Urinary bladder (tissue), 4 donors: ENCODE data around the gene MATN4. TPM values are rescaled to one million over a fixed set of nuclear protein-coding genes. Genes with fewer than 3 reads are reported as not detected.

Source experiments
- DNase-seq: peaks from one replicate; pipeline ENCODE4 v3.0.0-alpha.2; 2015; ENCODE audit errors: extremely low spot score
- H3K27ac ChIP-seq: one replicate; pipeline ENCODE4 v1.5.1; 2013; ENCODE audit warnings: low read depth, mild to moderate bottlenecking, moderate library complexity
- H3K36me3 ChIP-seq: one replicate; pipeline ENCODE4 v1.6.1; 2013; ENCODE audit warnings: mild to moderate bottlenecking, moderate library complexity; ENCODE audit not compliant: insufficient read depth
- H3K4me1 ChIP-seq: one replicate; pipeline ENCODE4 v1.6.1; 2013; ENCODE audit warnings: mild to moderate bottlenecking, moderate library complexity; ENCODE audit not compliant: insufficient read depth
- H3K4me3 ChIP-seq: one replicate; pipeline ENCODE4 v1.5.1; 2013; ENCODE audit warnings: low read depth, low read length
- WGBS: extraction: QIAGEN DNeasy Blood & Tissue Kit; methylation state at CpG from one replicate; pipeline ENCODE4 v1.1.7; 2013; 5-methylcytosine and 5-hydroxymethylcytosine counted together
- polyA plus RNA-seq: library from polyadenylated mRNA; stranded (reverse); fragments of 200-250 nt; gene quantifications from one replicate; pipeline ENCODE4 v1.2.3, GENCODE V29; 2013
- total RNA-seq: library from RNA; depleted of rRNA; stranded (reverse); fragments of >200 nt; gene quantifications from one replicate; pipeline ENCODE4 v1.2.3, GENCODE V29; 2014
- donor health status: healthy with polysubstance abuse.
- donor health status: healthy.

MATN4 gene
- total and polyA plus RNA-seq, 2 donors: 0.58 to 1.5 TPM

- DNase-seq: no peak
- H3K27ac ChIP-seq: no peak overlapping the region
- 90% methylated on average over 4 of the region's 4 CpGs for WGBS
- H3K4me3 ChIP-seq: no peak overlapping the region
- H3K36me3 ChIP-seq: no peaks in the 10 kb centered on the region
- H3K4me1 ChIP-seq: no peaks in the 10 kb centered on the region
Observed at GRCh38 chr20:45315672-45316071, 7.6 kb upstream of the MATN4 start.

- Histone ChIP-seq H3K36me3 (no peaks in the 10 kb centered on the region), H3K4me3 (no peak overlapping the region), H3K4me1 (no peaks in the 10 kb centered on the region), H3K27ac (no peak overlapping the region)
- 83% methylated on average over 11 of the region's 11 CpGs for WGBS
- no peak for DNase-seq
Observed at GRCh38 chr20:45313943-45314342, 5.8 kb upstream of the MATN4 start.

- WGBS: 91% methylated on average over 8 of the region's 8 CpGs
- H3K4me1 ChIP-seq: no peaks in the 10 kb centered on the region
- DNase-seq: no peak
- no peak overlapping the region for H3K4me3 ChIP-seq
- no peaks in the 10 kb centered on the region for H3K36me3 ChIP-seq
- H3K27ac ChIP-seq: no peak overlapping the region
Observed at GRCh38 chr20:45313065-45313695, 5.1 kb upstream of the MATN4 start.

GRCh38 chr20:45312241-45312640, 4.1 kb upstream of the MATN4 start:
- Histone ChIP-seq H3K36me3 (no peaks in the 10 kb centered on the region), H3K4me3 (no peak overlapping the region), H3K27ac (no peak overlapping the region), H3K4me1 (no peaks in the 10 kb centered on the region)
- 57% methylated on average over 21 of the region's 21 CpGs for WGBS
- no peak for DNase-seq

- no peak overlapping the region for H3K27ac ChIP-seq
- no peaks in the 10 kb centered on the region for H3K36me3 ChIP-seq
- H3K4me3 ChIP-seq: no peak overlapping the region
- DNase-seq: no peak
- no peaks in the 10 kb centered on the region for H3K4me1 ChIP-seq
- 18% methylated on average over 45 of the region's 45 CpGs for WGBS
Observed at GRCh38 chr20:45311589-45312211, 3.6 kb upstream of the MATN4 start.

- Histone ChIP-seq H3K4me3 (no peak overlapping the region), H3K36me3 (no peaks in the 10 kb centered on the region), H3K27ac (no peak overlapping the region), H3K4me1 (no peaks in the 10 kb centered on the region)
- DNase-seq: no peak
- WGBS: 69% methylated on average over 3 of the region's 3 CpGs
Observed at GRCh38 chr20:45309075-45309474, 976 bp upstream of the MATN4 start.

- no peaks in the 10 kb centered on the region for H3K36me3 ChIP-seq
- WGBS: 66% methylated on average over 16 of the region's 16 CpGs
- H3K27ac ChIP-seq: no peak overlapping the region
- no peak overlapping the region for H3K4me3 ChIP-seq
- no peaks in the 10 kb centered on the region for H3K4me1 ChIP-seq
- no peak for DNase-seq
Observed at GRCh38 chr20:45307076-45307640, 941 bp downstream of the MATN4 start.

- DNase-seq: no peak
- no peak within 1 kb of the TSS for H3K27ac ChIP-seq
- 24% methylated on average over 41 of the region's 41 CpGs for WGBS
- H3K4me3 ChIP-seq: no peak within 1 kb of the TSS
- no peaks in the 10 kb centered on the region for H3K4me1 ChIP-seq
- H3K36me3 ChIP-seq: no peaks in the 10 kb centered on the region
Observed at GRCh38 chr20:45306431-45306982, 1.6 kb downstream of the MATN4 start, which contains the start of gene RBPJL. Gene RBPJL (plus strand): TSS chr20:45306840. CDS start chr20:45306923, 83 bp downstream.

GRCh38 chr20:45305262-45305661, 2.8 kb downstream of the MATN4 start:
- 69% methylated on average over 4 of the region's 4 CpGs for WGBS
- no peak for DNase-seq
- H3K4me1 ChIP-seq: no peaks in the 10 kb centered on the region
- H3K27ac ChIP-seq: no peak overlapping the region
- H3K4me3 ChIP-seq: no peak overlapping the region
- H3K36me3 ChIP-seq: no peaks in the 10 kb centered on the region

GRCh38 chr20:45304464-45304999, 3.6 kb downstream of the MATN4 start:
- WGBS: 70% methylated on average over 43 of the region's 43 CpGs
- Histone ChIP-seq H3K4me3 (no peak overlapping the region), H3K36me3 (no peaks in the 10 kb centered on the region), H3K4me1 (no peaks in the 10 kb centered on the region), H3K27ac (no peak overlapping the region)
- no peak for DNase-seq

GRCh38 chr20:45303586-45304463, 4.3 kb downstream of the MATN4 start:
- Histone ChIP-seq H3K36me3 (no peaks in the 10 kb centered on the region), H3K4me3 (no peak overlapping the region), H3K27ac (no peak overlapping the region), H3K4me1 (no peaks in the 10 kb centered on the region)
- DNase-seq: no peak
- WGBS: 50% methylated on average over 47 of the region's 47 CpGs

- Histone ChIP-seq H3K4me1 (no peaks in the 10 kb centered on the region), H3K36me3 (no peaks in the 10 kb centered on the region), H3K27ac (no peak overlapping the region), H3K4me3 (no peak overlapping the region)
- 75% methylated on average over 5 of the region's 5 CpGs for WGBS
- DNase-seq: no peak
Observed at GRCh38 chr20:45301824-45302271, 6.3 kb downstream of the MATN4 start.

- no peaks in the 10 kb centered on the region for H3K36me3 ChIP-seq
- DNase-seq: no peak
- WGBS: 44% methylated on average over 4 of the region's 4 CpGs
- H3K27ac ChIP-seq: no peak overlapping the region
- no peaks in the 10 kb centered on the region for H3K4me1 ChIP-seq
- H3K4me3 ChIP-seq: no peak overlapping the region
Observed at GRCh38 chr20:45300961-45301360, 7.1 kb downstream of the MATN4 start.
